KOPT-K1 (cell line): ENCODE data around the gene CACNA1I.

ENCODE experiments used
- H3K27ac ChIP-seq: fragments of 200-600 bp; sonication (generic); 2 replicates; pipeline ENCODE4 v1.5.1; 2016; ENCODE audit warnings: antibody characterized with exemption, mild to moderate bottlenecking, low read depth, low read length; ENCODE audit not compliant: poor library complexity, severe bottlenecking
- H3K36me3 ChIP-seq: fragments of 200-600 bp; sonication (generic); 2 replicates; pipeline ENCODE4 v1.5.1; 2017; ENCODE audit warnings: antibody characterized with exemption, mild to moderate bottlenecking, low read length, moderate library complexity; ENCODE audit not compliant: insufficient read depth
- H3K9me3 ChIP-seq: fragments of 200-600 bp; sonication (generic); 2 replicates; pipeline ENCODE4 v1.5.1; 2017; ENCODE audit warnings: antibody characterized with exemption, low read length, mild to moderate bottlenecking; ENCODE audit not compliant: insufficient read depth, poor library complexity, severe bottlenecking

The CACNA1I gene

DNA sequence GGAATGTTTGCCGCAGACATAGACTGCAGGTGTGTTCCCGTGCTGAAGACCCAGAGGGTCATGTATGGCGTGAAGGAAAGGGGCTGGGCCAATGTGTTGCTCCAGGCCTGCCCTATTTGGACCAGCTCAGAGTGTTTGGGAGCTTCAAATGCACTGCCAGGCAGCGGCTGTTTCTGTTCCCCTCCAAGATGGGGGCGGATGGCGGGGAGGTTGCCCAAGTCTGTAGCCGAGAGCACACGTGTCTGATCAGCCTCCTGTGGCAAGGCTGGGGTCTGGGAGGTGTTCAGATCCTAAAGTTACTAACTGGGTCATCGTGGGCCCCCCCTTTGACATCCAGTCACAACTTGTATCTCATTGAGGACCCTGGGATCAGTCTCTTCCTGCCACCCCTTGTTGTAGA is 45.5 kb downstream of the CACNA1I start:
- Histone ChIP-seq H3K36me3 (no peaks in the 10 kb centered on the region), H3K9me3 (no peaks in the 10 kb centered on the region), H3K27ac (no peak overlapping the region)

DNA sequence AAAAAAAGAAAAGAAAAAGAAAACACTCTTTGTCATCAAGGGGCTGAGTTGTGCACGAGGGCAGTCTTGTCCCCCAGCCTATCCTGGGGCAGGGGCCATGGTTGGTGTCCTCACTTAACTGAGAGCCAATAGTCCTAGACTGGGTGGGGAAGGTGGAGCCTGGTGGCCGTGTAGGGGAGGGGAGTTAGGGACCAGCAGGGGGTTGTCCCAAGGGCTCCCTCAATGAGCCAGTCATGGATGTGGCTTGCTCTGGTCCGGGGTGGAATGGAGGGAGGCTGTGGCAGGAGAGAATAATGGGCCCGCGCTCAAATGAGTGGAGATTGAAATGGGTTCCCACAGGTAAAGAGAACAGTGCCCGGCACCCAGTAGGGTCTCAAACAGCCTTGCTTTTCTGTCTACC is 46.2 kb downstream of the CACNA1I start:
- no peaks in the 10 kb centered on the region for H3K36me3 ChIP-seq
- H3K9me3 ChIP-seq, result no peaks in the 10 kb centered on the region
- no peak overlapping the region for H3K27ac ChIP-seq

DNA sequence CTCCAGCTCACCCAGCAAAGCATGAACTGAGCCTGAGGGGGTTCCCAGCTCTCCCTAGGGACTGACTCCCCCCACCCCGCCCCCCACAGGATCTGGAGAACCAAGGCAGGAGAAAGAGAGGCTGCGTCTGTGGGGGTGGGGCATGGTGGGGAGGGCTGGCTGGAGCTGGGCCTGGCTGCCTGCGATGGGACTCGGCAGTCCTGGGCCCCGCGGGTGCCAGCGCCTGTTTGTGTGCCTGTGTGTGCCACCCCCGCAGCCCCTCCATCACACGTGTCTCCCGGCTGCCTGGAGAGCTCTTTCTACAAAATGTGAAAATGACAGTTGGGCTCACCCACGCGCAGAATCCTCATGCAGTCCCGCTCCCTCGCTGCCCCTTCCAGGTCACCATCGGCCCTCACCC is 46.8 kb downstream of the CACNA1I start:
- no peak overlapping the region for H3K27ac ChIP-seq
- H3K9me3 ChIP-seq, result no peaks in the 10 kb centered on the region
- no peaks in the 10 kb centered on the region for H3K36me3 ChIP-seq

DNA sequence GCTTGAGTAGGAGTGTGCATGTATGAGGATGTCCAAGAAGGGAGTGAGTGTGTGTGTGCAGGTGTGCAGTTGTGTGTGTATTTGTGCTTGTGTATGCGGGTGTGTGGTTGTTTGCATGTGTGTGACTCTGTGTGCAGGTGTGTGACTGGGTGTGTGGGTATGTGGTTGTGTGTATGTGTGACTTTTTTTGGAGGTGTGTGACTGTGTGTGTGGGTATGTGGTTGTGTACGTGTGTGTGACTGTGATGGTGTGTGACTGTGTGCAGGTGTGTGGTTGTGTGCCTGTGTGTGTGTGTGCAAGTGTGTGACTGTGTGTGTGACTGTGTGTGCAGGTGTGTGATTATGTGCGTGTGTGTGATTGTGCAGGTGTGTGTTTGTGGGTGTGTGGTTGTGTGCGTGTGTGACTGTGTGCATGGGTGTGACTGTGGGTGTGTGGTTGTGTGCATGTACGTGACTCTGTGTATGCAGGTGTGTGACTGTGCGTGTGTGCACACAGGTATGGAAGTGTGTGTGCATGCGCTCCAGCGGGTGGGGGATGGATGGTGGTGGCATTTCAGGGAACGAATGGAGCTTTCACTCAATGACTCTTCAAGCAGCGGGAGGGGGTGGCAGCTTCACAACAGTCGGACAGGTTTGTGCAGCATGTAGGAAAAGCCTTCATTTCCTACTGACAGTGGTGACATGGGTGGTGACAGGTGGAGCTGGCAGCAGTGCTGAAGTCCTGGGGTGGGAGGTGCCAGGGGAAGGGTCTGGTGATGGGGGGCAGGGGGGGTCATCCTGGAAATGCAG is 47.6 kb downstream of the CACNA1I start:
- Histone ChIP-seq H3K27ac (no peak overlapping the region), H3K36me3 (no peaks in the 10 kb centered on the region), H3K9me3 (no peaks in the 10 kb centered on the region)

DNA sequence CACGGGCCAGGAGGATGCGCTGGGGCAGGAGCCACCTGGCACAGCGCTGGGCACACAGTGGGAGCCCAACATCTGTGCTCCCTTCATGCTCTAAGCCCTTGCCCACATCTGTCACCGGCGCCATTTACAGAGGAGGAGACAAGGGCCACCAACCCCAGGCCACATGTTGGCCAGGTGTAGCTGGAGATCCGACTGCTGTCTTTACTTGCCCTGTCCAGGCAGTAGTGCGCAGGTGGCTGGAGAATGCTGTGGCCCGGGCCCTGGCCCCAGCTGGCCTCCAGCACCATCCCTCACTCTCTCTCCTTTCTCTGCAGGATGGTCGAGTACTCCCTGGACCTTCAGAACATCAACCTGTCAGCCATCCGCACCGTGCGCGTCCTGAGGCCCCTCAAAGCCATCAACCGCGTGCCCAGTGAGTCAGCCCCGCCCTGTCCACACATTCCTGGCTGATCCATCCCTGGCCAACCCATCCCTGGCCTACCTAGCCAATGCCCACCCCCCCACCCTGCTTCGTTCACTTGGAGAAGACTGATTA is 48.5 kb downstream of the CACNA1I start:
- no peaks in the 10 kb centered on the region for H3K36me3 ChIP-seq
- no peaks in the 10 kb centered on the region for H3K9me3 ChIP-seq
- no peak overlapping the region for H3K27ac ChIP-seq

DNA sequence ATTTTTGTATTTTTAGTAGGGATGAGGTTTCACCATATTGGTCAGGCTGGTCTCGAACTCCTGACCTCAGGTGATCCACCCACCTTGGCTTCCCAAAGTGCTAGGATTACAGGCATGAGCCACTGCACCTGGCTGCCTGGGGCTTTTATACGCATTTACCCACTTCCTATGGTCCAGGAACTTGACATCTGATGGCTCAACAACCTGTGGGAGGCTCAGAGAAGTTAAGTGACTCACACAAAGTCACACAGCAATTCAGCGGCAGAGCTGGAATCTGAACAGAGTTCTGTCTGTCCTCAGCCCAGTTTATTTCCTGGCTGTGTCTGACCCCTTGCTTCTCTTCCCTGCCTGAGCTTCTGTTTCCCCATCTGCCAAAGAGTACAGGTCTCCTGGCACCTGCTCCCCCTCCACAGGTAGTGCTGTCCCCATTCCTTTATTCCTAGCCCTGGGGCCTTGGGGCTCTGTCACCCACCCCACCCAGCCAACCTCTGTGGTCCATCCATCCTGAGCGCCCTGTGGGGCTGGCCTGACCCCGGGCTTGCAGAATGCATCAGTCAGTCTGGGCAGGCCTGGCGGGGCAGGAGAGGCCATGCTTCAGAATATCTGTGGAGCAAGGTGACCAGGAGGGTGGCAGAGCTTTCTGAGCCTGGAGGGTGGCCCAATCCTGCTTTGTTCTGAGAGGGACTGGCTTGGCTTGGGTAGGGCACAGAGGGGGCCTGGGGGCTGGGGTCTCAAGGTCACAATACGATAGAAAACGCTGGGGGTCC is 50.6 kb downstream of the CACNA1I start:
- no peak overlapping the region for H3K27ac ChIP-seq
- H3K9me3 ChIP-seq, result no peaks in the 10 kb centered on the region

DNA sequence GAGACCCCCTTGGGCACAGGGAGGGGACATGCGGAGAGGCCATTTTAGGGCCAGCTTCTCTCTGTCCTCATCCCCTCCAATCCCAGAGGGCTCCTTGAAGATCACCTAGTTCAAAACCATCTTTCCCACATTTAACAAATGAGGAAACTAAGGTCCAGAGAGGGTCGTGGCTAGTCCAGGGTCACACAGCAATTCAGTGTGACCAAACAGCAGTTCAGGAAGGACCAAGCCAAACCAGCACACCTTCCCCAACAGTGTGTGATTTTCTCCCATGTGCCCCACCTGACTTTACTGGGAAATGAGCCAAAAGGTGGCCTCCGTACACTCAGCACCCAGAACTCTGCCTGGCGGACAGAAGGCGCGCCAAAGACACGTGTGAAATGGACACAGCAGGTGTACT is 51.3 kb downstream of the CACNA1I start:
- Histone ChIP-seq H3K36me3 (no peaks in the 10 kb centered on the region), H3K27ac (no peak overlapping the region), H3K9me3 (no peaks in the 10 kb centered on the region)

More for the DNA sequence above, 50.6 kb downstream of the CACNA1I start:
- H3K36me3 ChIP-seq, result no peaks in the 10 kb centered on the region

DNA sequence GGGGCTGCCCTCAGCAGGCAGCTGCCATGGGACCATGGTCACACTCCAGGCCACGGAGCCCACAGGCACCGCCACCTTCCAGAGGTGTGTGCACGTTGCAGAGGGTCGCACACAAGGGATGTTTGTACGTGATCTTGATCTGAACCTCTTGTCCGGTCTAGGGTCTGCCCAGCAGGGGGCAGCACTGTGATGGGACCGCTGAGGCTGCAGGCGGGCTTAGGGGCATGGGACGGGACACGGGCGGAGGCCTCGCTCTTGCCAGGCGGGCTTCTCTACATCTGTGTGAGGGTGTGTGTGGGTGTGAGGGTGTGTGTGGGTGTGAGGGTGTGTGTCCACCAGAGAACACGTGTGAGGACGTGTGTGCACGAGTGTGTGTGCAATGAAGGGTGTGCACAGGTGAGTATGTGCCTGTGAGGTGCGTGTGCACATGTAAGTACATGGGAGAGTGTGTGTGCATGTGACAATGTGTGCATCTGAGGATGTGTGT is 52.4 kb downstream of the CACNA1I start:
- Histone ChIP-seq H3K9me3 (no peaks in the 10 kb centered on the region), H3K36me3 (no peaks in the 10 kb centered on the region)

DNA sequence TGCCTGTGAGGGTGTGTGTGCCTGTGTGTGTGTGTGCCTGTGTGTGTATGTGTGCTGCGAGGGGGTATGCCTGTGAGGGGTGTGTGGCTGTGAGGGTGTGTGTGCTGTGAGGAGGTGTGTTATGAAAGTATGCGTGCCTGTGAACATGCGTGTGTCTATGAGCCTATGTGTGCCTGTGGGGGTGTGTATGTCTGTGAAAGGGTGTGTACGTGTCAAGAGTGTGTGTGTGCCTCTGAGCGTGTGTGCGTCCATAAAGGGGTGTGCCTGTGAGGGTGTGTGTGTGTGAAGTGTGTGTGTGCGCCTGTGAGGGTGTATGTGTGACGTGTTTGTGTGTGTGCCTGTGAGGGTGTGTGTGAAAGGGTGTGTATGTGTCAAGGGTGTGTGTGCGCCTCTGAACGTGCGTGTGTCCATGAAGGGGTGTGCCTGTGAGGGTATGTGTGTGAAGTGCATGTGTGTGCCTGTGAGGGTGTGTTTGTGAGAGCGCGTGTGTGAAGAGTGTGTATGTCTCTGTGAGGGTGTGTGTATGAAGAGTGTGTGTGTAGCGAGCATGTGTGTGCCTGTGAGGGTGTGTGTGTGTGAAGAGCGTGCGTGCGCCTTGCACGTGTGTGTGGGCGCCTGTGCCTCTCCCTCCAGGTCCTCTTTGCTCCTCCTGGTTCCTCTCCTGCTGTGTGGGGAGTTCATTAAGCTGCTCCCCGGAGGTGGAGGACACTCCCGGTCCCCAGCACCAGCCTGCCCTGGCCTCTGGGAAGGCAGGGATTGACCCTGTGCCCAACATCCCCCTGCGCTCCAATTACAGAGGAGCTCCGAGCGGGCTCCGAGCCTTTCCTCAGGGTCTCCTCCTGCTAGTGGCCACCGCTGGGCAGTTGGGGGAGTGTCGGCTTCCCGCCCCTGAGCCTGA is 53.3 kb downstream of the CACNA1I start:
- Histone ChIP-seq H3K9me3 (no peaks in the 10 kb centered on the region), H3K36me3 (no peaks in the 10 kb centered on the region), H3K27ac (no peak overlapping the region)

More for the DNA sequence above, 52.4 kb downstream of the CACNA1I start:
- H3K27ac ChIP-seq, result no peak overlapping the region

DNA sequence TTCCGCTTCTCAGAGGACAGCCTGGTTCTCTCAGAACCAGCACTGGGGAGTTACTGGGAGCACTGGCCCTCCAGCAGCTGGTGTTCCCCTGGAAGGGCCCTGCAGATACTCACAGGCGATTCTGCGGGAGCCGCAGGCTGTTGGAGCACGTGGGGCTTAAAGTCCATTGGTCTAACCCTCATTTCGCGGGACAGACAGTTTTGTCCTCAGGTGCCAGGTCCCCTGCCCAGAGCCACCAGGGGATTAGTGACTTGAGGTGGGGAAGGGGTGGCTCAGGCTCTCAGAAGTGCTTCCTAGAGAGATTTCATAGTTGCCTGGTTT is 53.9 kb downstream of the CACNA1I start:
- Histone ChIP-seq H3K27ac (no peak overlapping the region), H3K36me3 (no peaks in the 10 kb centered on the region), H3K9me3 (no peaks in the 10 kb centered on the region)

DNA sequence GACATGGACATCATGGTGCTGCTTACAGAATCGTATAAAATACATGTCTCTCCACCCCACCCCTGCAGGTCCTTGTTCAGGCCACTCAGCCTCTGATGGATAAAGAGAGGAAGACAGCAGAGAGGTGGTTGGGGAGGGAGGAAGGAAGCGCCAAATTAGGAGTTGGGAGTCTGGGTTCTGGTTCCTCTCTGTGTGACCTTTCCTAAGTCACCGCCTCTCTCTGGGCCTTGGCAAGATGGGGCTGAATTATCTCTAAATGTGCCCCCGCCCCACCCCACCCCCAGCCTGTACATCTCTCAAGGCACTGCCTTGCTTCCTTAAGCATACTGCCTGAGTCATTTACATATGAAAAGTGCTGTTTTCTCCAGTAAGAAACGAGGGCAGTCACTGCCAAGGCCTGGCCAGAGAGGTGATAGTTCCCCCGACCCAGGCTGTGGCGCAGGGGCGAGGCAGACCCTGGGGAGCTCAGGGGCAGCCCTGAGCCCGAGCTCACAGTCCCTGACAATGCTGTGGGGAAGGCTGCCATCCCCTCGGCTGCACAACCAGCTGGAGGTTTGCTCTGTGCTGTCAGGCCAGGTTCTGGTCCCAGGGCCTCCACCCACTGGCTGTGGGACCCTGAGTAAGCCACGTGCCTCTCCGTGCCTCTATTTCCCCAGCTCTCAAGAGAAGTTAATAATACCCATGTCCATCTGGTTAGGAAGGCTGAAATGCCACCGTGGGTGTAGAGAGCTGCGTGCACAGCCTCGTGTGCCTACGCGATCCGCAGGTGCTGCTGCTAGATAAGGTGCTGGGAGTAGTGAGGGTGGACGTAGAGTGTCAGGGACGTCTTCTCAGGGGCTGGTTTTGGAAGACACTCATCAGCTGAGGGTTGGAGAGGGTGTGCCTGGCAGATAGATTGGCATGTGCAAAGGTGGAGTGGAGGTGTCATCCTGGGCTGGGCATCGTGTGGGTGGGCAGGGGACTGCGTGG is 55.3 kb downstream of the CACNA1I start:
- H3K27ac ChIP-seq, result no peak overlapping the region
- no peaks in the 10 kb centered on the region for H3K9me3 ChIP-seq
- H3K36me3 ChIP-seq, result no peaks in the 10 kb centered on the region

DNA sequence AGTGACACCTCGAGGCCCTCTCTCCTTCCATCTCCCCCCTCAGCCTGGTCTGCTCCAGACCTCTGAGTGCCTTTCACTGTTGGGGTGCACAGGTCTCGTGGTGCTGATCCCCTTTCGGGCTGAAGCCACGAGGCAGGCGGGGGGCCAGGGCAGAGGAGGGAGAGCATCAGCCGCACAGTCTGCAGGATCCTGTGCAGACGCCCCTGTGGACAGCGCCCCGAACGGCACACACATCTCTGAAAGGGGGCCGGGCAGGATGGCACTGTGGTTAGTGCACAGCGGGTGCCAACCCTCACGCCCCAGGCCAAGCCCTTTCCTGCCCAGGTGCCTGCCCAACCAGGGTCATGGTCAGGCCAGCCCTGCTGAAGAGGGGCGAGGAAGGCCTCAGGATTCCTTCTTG is 56.7 kb downstream of the CACNA1I start:
- Histone ChIP-seq H3K36me3 (no peaks in the 10 kb centered on the region), H3K27ac (no peak overlapping the region), H3K9me3 (no peaks in the 10 kb centered on the region)

DNA sequence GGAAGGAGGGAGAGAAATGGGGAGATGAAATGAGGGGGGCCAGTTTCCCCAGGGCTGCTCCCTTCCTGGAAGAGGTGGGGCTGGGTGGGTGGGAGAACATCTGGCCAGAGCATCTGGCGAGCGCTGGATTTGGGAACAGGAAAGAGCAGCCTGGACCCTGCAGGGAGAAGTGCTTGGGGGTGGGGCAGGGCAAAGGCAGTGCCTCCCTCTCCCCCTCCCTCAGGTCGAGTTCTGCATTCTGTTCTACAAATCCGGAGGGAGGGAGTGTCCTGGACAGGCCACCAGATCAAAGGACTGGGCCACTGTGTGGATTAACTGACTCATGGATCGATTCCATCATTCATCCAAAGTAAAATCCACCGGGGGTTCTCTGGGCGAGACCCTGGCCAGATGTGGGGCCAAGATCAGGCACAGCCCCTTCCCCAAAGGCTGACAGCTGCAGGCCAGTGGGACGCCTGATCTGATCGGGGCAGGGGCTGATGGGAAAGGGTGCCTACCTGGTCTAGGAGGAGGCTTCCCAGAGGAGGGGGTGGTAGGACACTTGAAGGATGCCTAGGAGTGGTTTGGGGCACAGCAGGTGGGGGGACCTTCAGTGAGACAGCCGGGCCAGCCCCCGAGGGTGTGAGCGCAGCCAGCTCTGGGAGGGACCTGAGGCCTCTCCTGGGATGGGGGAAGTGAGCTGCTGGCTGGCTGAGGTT is 57.5 kb downstream of the CACNA1I start:
- no peaks in the 10 kb centered on the region for H3K36me3 ChIP-seq
- H3K27ac ChIP-seq, result no peak overlapping the region
- no peaks in the 10 kb centered on the region for H3K9me3 ChIP-seq
